HEK293T (cell line): ENCODE data around the gene PHC2.

ENCODE experiments used
- BHLHE40 ChIP-seq: fragments of 450-650 bp; IDR thresholded peaks from 2 replicates; pipeline ENCODE4 v1.6.1; 2016; ENCODE audit warnings: mild to moderate bottlenecking, moderate library complexity, borderline replicate concordance
- ELF4 ChIP-seq: fragments of 450-650 bp; IDR thresholded peaks from 2 replicates; pipeline ENCODE4 v1.6.1; 2017; ENCODE audit warnings: antibody characterized with exemption
- FOXK2 ChIP-seq: fragments of 450-650 bp; IDR thresholded peaks from 2 replicates; pipeline ENCODE4 v1.6.1; 2016; ENCODE audit warnings: mild to moderate bottlenecking
- FOXM1 ChIP-seq: fragments of 450-650 bp; IDR thresholded peaks from 2 replicates; pipeline ENCODE4 v1.6.1; 2017; ENCODE audit warnings: mild to moderate bottlenecking, borderline replicate concordance
- LEF1 ChIP-seq: fragments of 450-650 bp; IDR thresholded peaks from 2 replicates; pipeline ENCODE4 v1.6.1; 2017; ENCODE audit warnings: mild to moderate bottlenecking, borderline replicate concordance
- SP1 ChIP-seq: fragments of 450-650 bp; IDR thresholded peaks from 2 replicates; pipeline ENCODE4 v1.6.1; 2017
- ZNF384 ChIP-seq: fragments of 450-650 bp; IDR thresholded peaks from 2 replicates; pipeline ENCODE4 v1.6.1; 2016

DNA sequence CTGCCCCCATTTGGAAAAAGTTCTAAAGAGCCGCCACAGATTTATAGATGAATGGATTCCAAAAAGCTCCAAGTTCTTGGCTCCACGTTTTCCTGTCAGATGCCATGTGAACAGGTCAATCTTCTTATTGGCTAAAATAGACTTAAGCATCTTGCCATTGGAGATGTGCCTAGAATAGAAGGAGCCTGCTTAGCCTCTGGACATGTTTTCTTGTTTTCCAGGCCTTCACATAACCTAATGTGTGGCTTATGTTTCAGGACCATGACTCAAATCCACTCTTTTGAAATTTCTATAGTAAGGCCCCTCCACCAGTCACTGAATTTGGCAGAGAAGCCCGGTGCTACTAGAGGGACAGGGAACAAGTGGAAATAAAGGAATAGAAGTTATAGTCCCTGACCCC is 31.5 kb downstream of the PHC2 start:
- TF ChIP-seq SP1 (no peak), BHLHE40 (no peak), LEF1 (no peak), FOXM1 (no peak), ELF4 (no peak), FOXK2 (no peak), ZNF384 (no peak)
